Testis (tissue), 2 donors: ENCODE results near the gene GMEB2.

Experiments used
- POLR2A ChIP-seq: fragments of 450-650 bp; IDR thresholded peaks from one replicate; pipeline ENCODE4 v1.6.1; 2017; ENCODE audit warnings: antibody characterized with exemption, mild to moderate bottlenecking, moderate library complexity
- TF ChIP-seq, protein P1 (sequence below), 3 experiments: fragments of 450-650 bp in 2 of 3; fragments of 200-600 bp in 1 of 3; sonication (generic) in 1 of 3; IDR thresholded peaks; one replicate each; pipeline ENCODE4 v1.5.1; 2016 to 2019; ENCODE audit warnings: antibody characterized with exemption in 3 of 3, mild to moderate bottlenecking in 2 of 3, moderate library complexity in 1 of 3

DNA sequence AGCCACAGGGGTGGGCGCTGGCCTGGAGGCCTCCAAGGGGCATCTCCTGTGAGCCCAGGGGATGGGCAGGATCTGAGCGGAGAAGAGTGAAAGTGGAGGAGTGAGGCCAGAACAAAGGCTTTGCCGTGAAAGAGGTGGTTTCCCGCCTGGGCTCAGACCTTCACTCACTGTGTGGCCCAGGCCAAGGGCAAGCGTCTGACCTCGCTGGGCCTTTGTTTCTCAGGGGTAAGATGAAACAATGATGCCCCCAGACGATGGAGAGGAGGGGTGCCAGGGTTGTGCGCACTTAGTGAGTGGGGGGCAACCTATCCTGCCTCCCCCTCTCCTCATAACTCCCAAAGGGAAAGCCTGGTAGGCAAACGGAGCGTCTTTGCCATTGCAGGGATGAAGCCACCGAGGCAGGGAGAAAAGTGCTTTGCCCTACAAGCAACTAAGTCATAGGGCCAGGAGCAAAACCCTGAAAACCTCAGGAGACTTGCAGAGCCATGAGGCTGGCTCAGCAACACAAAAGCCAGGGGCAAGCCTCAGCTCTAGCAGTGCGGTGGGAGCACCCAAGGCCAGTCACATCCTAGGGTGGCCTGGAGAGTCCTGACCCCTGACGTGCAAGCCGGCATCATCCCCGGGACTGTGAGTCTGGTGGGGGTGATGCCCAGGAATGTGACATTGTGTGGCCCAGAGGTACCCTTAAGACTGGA is 27.2 kb upstream of the GMEB2 start:
- TF ChIP-seq, protein P1, sequence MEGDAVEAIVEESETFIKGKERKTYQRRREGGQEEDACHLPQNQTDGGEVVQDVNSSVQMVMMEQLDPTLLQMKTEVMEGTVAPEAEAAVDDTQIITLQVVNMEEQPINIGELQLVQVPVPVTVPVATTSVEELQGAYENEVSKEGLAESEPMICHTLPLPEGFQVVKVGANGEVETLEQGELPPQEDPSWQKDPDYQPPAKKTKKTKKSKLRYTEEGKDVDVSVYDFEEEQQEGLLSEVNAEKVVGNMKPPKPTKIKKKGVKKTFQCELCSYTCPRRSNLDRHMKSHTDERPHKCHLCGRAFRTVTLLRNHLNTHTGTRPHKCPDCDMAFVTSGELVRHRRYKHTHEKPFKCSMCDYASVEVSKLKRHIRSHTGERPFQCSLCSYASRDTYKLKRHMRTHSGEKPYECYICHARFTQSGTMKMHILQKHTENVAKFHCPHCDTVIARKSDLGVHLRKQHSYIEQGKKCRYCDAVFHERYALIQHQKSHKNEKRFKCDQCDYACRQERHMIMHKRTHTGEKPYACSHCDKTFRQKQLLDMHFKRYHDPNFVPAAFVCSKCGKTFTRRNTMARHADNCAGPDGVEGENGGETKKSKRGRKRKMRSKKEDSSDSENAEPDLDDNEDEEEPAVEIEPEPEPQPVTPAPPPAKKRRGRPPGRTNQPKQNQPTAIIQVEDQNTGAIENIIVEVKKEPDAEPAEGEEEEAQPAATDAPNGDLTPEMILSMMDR (IDR thresholded peaks at IDR 0.05) = no peak
- TF ChIP-seq POLR2A = no peak
